ENCODE results near the gene LIPT2.
"Not testable (repeated sequence)": the region's sequence is repeated elsewhere in the genome, so short reads cannot be mapped to it uniquely, and the experiment has no call there.

LIPT2 gene

DNA sequence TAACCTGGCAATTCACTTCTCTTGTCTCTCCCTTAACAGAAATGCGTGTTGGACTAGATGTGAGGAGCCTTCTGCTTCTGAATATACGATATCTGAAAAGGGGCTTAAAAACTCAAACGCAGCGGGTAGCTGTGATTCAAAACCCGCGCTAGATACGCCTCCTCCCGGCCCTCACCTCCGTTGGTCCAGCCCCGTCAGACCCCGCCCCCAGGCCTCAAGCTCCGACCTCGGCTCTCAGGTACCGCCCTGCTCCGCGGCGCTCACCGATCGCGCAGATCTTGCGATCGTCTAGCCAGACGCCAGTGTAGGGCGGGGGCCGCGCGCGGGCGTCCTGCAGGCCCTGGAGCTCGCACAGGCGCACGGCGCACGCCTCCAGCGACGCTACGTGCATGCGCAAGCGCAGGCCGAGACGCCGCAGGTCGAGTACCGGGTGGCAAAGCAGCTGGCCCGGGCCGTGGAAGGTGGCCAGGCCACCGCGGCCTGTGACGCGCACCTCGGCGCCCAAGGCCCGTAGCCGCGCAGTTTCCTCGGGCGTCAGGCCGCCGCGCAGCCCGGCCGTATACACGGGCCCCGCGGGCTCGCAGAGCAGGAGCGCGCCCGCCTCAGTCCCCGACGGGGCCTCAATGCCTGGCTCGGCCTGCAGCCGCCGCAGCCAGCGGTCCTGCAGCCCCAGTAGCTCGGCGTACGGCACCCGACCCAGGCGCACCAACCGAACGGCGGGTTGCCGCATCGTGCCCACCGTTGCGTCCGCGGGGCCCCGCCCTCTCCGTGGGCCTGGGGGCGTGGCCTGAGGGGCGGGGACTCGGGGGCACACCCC lies at the start of gene LIPT2:
LIPT2 (minus strand) TSS at position 751 of the 817 bp plus-strand sequence; CDS start at position 730, 21 bp downstream.
- DNase-seq = peak; percentile 98

DNA sequence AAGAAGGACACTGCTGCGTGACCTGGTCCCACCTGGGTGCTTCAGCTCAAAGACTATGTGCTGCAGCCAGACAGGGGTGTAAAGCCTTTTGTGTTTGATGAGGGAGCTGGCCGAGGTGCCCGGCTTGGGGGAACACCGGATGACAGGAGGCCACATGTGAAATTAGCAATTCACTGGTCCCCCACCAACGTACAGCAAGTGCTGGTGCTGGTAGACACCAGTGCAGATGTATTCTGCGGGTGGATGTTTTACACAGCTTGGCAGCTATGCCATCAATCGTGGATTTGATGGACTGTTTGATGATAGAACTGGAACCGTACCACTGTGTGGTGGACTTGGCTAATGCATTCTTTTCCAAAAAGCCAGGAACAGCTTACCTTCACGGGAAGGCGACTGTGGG lies 47.9 kb upstream of the LIPT2 start:
- DNase-seq = no peak

- no peak for DNase-seq
These were observed 46.7 kb upstream of the LIPT2 start for GRCh38 chr11:74540270-74540669.

DNA sequence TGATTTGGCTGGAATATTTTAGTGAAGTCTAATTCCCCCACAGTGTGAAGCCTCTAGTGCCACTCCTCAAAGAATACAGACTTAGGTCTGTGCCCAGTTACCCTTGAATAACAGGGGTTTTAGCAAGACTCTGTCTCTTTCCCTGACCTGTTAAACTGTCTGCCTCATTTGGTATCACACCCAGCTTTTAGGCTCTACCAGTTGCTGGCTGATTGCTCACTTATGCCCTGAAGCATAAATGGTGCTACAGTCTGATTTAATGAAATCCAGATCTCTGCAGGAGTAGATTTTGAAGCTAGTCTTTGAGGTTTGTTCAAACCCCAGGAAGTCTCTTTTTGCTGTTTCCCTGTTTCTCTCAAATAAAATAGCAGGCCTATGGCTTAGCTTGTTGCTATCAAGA lies 45.2 kb upstream of the LIPT2 start:
- DNase-seq = no peak

GRCh38 chr11:74535371-74536160 lies 42.0 kb upstream of the LIPT2 start:
- no peak for DNase-seq

- DNase-seq = not testable (repeated sequence)
These were observed 41.4 kb upstream of the LIPT2 start for GRCh38 chr11:74534946-74535275.

GRCh38 chr11:74534216-74534945 lies 40.9 kb upstream of the LIPT2 start:
- DNase-seq = no peak

- no peak for DNase-seq
These were observed 39.9 kb upstream of the LIPT2 start for GRCh38 chr11:74533421-74533820.

- DNase-seq = no peak
These were observed 39.1 kb upstream of the LIPT2 start for GRCh38 chr11:74532501-74533246.

DNA sequence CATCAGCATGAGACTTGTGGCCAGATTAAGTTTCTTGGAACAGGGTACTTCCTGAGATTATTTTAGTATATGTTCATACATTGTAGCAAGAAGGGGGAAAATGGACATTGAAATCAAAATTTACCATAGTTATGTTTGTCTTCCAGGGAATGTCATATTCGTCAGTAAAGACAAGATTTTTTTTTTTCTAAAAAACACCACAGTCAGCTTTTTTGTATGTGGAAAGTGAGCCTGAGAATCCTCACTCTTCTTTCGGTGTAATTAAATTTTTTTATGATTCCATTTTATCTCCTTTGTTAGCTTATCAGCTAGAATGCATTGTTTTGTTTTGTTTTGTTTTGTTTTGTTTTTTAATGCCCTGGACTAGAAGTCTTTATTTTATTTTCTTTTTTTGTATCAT lies 31.5 kb upstream of the LIPT2 start:
- DNase-seq = no peak

- no peak for DNase-seq
These were observed 31.0 kb upstream of the LIPT2 start for GRCh38 chr11:74524501-74524900.

GRCh38 chr11:74522776-74523175 lies 29.3 kb upstream of the LIPT2 start:
- no peak for DNase-seq

GRCh38 chr11:74521666-74522252 lies 28.2 kb upstream of the LIPT2 start:
- DNase-seq = no peak

GRCh38 chr11:74520927-74521665 lies 27.6 kb upstream of the LIPT2 start:
- no peak for DNase-seq

GRCh38 chr11:74520316-74520715 lies 26.8 kb upstream of the LIPT2 start:
- DNase-seq = no peak

DNA sequence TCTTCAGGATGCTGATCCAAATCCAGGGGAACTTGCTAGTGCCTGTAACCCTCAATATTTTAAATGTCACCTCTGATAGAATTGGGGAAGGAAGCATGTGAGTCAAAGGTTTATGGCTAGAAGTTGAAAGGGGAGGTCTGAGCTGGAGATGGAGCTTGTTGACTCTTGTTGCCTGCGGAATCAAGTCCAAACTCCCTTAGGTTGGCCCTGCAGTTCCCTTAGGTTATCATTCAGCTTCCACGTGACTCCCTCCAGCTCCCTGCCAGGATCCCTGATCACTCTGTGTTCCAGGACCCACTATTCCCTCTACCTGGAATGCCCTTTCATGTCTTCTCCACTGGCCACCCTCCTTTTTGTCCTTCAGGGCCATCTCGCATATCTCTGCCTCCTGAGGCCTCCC lies 26.2 kb upstream of the LIPT2 start:
- no peak for DNase-seq

GRCh38 chr11:74517592-74517991 lies 24.1 kb upstream of the LIPT2 start:
- DNase-seq = not testable (repeated sequence)

DNA sequence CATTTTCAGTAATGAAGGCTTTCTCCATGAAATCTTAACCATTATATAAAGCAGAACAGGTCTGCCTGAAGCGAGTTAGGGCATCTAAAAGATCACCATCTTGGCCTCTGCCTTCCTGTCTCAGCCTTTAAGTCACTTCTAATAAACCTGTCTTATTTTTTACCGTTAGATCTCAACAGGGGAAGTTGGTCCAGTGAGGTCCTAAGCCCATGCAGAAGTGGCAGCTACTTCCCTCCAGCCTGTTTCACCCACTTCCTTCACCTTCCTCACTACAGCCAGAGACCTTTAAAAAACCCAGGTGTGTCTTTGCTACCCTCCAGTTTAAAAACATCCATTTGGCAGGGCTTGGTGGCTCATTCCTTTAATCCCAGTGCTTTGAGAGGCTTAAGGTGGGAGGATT lies 14.1 kb upstream of the LIPT2 start:
- DNase-seq = no peak

- DNase-seq = no peak
These were observed 13.3 kb upstream of the LIPT2 start for GRCh38 chr11:74506823-74507222.

GRCh38 chr11:74505911-74506310 lies 12.4 kb upstream of the LIPT2 start:
- no peak for DNase-seq

- DNase-seq = no peak
These were observed 10.7 kb upstream of the LIPT2 start for GRCh38 chr11:74504100-74504691.
